GM12865 (cell line): Measurements from ENCODE around the gene HBZ.
"Not testable (repeated sequence)": the region's sequence is repeated elsewhere in the genome, so short reads cannot be mapped to it uniquely, and the experiment has no call there.

ENCODE experiments used
- DNase-seq: peaks from one replicate; pipeline ENCODE4 v3.0.0; 2010; ENCODE audit warnings: low read depth
- H3K4me3 ChIP-seq: 2 replicates; pipeline ENCODE4 v1.5.1; 2011; ENCODE audit warnings: mild to moderate bottlenecking, low read depth, low read length, control low read depth
- CTCF ChIP-seq: IDR thresholded peaks from 2 replicates; pipeline ENCODE4 v1.5.1; 2011; ENCODE audit warnings: low read length, control low read depth, low read depth, inconsistent platforms; ENCODE audit not compliant: insufficient read depth; ENCODE audit errors: missing control alignments

The HBZ gene

GRCh38 chr16:162271-162991, 10.0 kb downstream of the HBZ start:
- no peak for TF ChIP-seq CTCF
- no peak for DNase-seq
- no peak overlapping the region for H3K4me3 ChIP-seq

GRCh38 chr16:163139-163538, 10.7 kb downstream of the HBZ start:
- not testable (repeated sequence) for DNase-seq, H3K4me3 ChIP-seq

- not testable (repeated sequence) for H3K4me3 ChIP-seq, DNase-seq
Observed at GRCh38 chr16:163696-164095, 11.3 kb downstream of the HBZ start.

GRCh38 chr16:164134-164823, 11.8 kb downstream of the HBZ start:
- H3K4me3 ChIP-seq, DNase-seq: not testable (repeated sequence)

GRCh38 chr16:164827-165538, 12.5 kb downstream of the HBZ start:
- no peak for TF ChIP-seq CTCF
- H3K4me3 ChIP-seq, result no peak overlapping the region
- DNase-seq, result no peak

GRCh38 chr16:165539-166374, 13.3 kb downstream of the HBZ start, which contains the start of gene HBM:
TSS of gene HBM (plus strand) at chr16:165978. CDS start at chr16:165998, 20 bp downstream.
- no peak for DNase-seq
- no peak for TF ChIP-seq CTCF
- no peak within 1 kb of the TSS for H3K4me3 ChIP-seq

- no peak for DNase-seq
- no peak for TF ChIP-seq CTCF
- no peak overlapping the region for H3K4me3 ChIP-seq
Observed at GRCh38 chr16:166375-167121, 14.1 kb downstream of the HBZ start.
